IMR-90 (cell line): ENCODE measurements around the gene KCTD13. TPM values are rescaled to one million over a fixed set of nuclear protein-coding genes. Genes with fewer than 3 reads are reported as not detected.

Experiments used
- ATAC-seq: fragments of 200-7000 bp; cut with Tn5 transposase; 2 replicates; pipeline ENCODE4 v1.9.1; 2020; ENCODE audit warnings: low read depth, mild to moderate bottlenecking, moderate library complexity
- BruUV-seq: library from RNA; stranded (reverse); fragments of 400-500 nt; replicated peaks from 2 replicates; lab custom pipeline; 2021; lab: Mats Ljungman, UMichigan
- CTCF ChIA-PET: fragments of 300-600 bp; formaldehyde crosslinking; extraction: SDS; loops from one replicate; lab custom pipeline; 2021; ENCODE audit warnings: antibody characterized with exemption; lab: Yijun Ruan, JAX
- POLR2A ChIA-PET: fragments of 300-600 bp; sonication (Branson Sonifier 250); formaldehyde crosslinking; loops from one replicate; lab custom pipeline; 2022; ENCODE audit warnings: antibody characterized with exemption; ENCODE audit not compliant: unreplicated experiment; lab: Charles Lee
- DNase-seq: peaks from one replicate; pipeline ENCODE4 v3.0.0; 2013
- H2AFZ ChIP-seq: replicated peaks from 2 replicates; pipeline ENCODE3; 2013; ENCODE audit warnings: low read length, mild to moderate bottlenecking; ENCODE audit not compliant: poor library complexity
- H2AK5ac ChIP-seq: 2 replicates; pipeline ENCODE4 v1.6.1; 2013; ENCODE audit warnings: low read depth, low read length, inconsistent platforms
- H2AK9ac ChIP-seq: replicated peaks from 2 replicates; pipeline ENCODE3; 2013; ENCODE audit warnings: mild to moderate bottlenecking, low read depth, low read length, moderate library complexity; ENCODE audit not compliant: poor library complexity
- H2BK120ac ChIP-seq: 2 replicates; pipeline ENCODE4 v1.6.1; 2013; ENCODE audit warnings: low read depth, low read length, inconsistent platforms
- H2BK15ac ChIP-seq: 3 replicates; pipeline ENCODE4 v1.6.1; 2013; ENCODE audit warnings: low read depth, low read length, inconsistent platforms
- H2BK20ac ChIP-seq: 2 replicates; pipeline ENCODE4 v1.6.1; 2013; ENCODE audit warnings: low read depth, mild to moderate bottlenecking, inconsistent platforms, low read length, moderate library complexity
- H2BK5ac ChIP-seq: 2 replicates; pipeline ENCODE4 v1.6.1; 2013; ENCODE audit warnings: mild to moderate bottlenecking, low read depth, low read length, inconsistent platforms; ENCODE audit not compliant: poor library complexity, severe bottlenecking
- H3K14ac ChIP-seq: replicated peaks from 2 replicates; pipeline ENCODE4 v1.6.1; 2013; ENCODE audit warnings: low read depth, low read length, inconsistent platforms
- H3K18ac ChIP-seq: 2 replicates; pipeline ENCODE4 v1.6.1; 2013; ENCODE audit warnings: low read depth, low read length, control low read depth
- H3K23ac ChIP-seq: 2 replicates; pipeline ENCODE4 v1.6.1; 2013; ENCODE audit warnings: low read depth, low read length, inconsistent platforms
- H3K27ac ChIP-seq: 2 replicates; pipeline ENCODE4 v1.5.1; 2013; ENCODE audit warnings: mild to moderate bottlenecking, control low read depth, low read length; ENCODE audit not compliant: insufficient read depth
- H3K27me3 ChIP-seq: 2 replicates; pipeline ENCODE4 v1.6.1; 2013; ENCODE audit warnings: low read length; ENCODE audit not compliant: control insufficient read depth, insufficient read depth
- H3K36me3 ChIP-seq: 2 replicates; pipeline ENCODE4 v1.6.1; 2013; ENCODE audit warnings: low read length, mixed read lengths; ENCODE audit not compliant: control insufficient read depth, insufficient read depth
- H3K4ac ChIP-seq: 2 replicates; pipeline ENCODE4 v1.6.1; 2013; ENCODE audit warnings: low read depth, low read length, inconsistent platforms
- H3K4me1 ChIP-seq: 2 replicates; pipeline ENCODE4 v1.6.1; 2013; ENCODE audit warnings: low read length, mixed read lengths; ENCODE audit not compliant: control insufficient read depth, insufficient read depth
- H3K4me2 ChIP-seq: 2 replicates; pipeline ENCODE4 v1.6.1; 2013; ENCODE audit warnings: low read depth, mild to moderate bottlenecking, control low read depth, low read length, moderate library complexity
- H3K4me3 ChIP-seq: 2 replicates; pipeline ENCODE4 v1.5.1; 2013; ENCODE audit warnings: low read depth, mild to moderate bottlenecking, control low read depth, low read length, moderate library complexity; ENCODE audit not compliant: insufficient read depth
- H3K56ac ChIP-seq: 2 replicates; pipeline ENCODE4 v1.6.1; 2013; ENCODE audit warnings: low read length, inconsistent platforms; ENCODE audit not compliant: insufficient read depth; ENCODE audit errors: extremely low read depth
- H3K79me1 ChIP-seq, 2 experiments: 2 replicates each; pipeline ENCODE4 v1.6.1; 2013; ENCODE audit warnings: low read length in 2 of 2, inconsistent platforms in 1 of 2, low read depth in 1 of 2
- H3K9ac ChIP-seq: 2 replicates; pipeline ENCODE4 v1.6.1; 2013; ENCODE audit warnings: low read depth, low read length, control low read depth
- H3K9me1 ChIP-seq: 2 replicates; pipeline ENCODE4 v1.6.1; 2013; ENCODE audit warnings: low read length, inconsistent platforms; ENCODE audit not compliant: insufficient read depth
- H3K9me3 ChIP-seq: 2 replicates; pipeline ENCODE4 v1.6.1; 2013; ENCODE audit warnings: low read length; ENCODE audit not compliant: control insufficient read depth, insufficient read depth
- H4K20me1 ChIP-seq: 2 replicates; pipeline ENCODE4 v1.6.1; 2013; ENCODE audit warnings: low read length, inconsistent platforms; ENCODE audit not compliant: insufficient read depth
- H4K5ac ChIP-seq: 2 replicates; pipeline ENCODE4 v1.6.1; 2013; ENCODE audit warnings: mild to moderate bottlenecking, low read depth, low read length, control low read depth
- H4K8ac ChIP-seq, 2 experiments: 2 replicates each; pipeline ENCODE4 v1.6.1; 2013; ENCODE audit warnings: low read depth in 2 of 2, low read length in 2 of 2, control low read depth in 1 of 2, inconsistent platforms in 1 of 2
- H4K91ac ChIP-seq: 2 replicates; pipeline ENCODE4 v1.6.1; 2013; ENCODE audit warnings: low read depth, low read length, inconsistent platforms; ENCODE audit not compliant: insufficient read depth
- BHLHE40 ChIP-seq: fragments of 150-350 bp; IDR thresholded peaks from 2 replicates; pipeline ENCODE4 v1.6.1; 2016; ENCODE audit warnings: mild to moderate bottlenecking, low read depth, low read length
- CEBPB ChIP-seq: IDR thresholded peaks from 2 replicates; pipeline ENCODE4 v1.6.1; 2012; ENCODE audit warnings: low read depth, low read length, improper control_type of control experiment
- CHD1 ChIP-seq: IDR thresholded peaks from 2 replicates; pipeline ENCODE4 v1.6.1; 2012; ENCODE audit warnings: low read depth, low read length, improper control_type of control experiment
- FOS ChIP-seq: fragments of 150-350 bp; IDR thresholded peaks from 2 replicates; pipeline ENCODE4 v1.6.1; 2016; ENCODE audit warnings: low read depth, low read length
- MAFK ChIP-seq: IDR thresholded peaks from 2 replicates; pipeline ENCODE4 v1.6.1; 2012; ENCODE audit warnings: low read depth, low read length, improper control_type of control experiment
- MAZ ChIP-seq: IDR thresholded peaks from 2 replicates; pipeline ENCODE4 v1.6.1; 2012; ENCODE audit warnings: low read depth, mild to moderate bottlenecking, low read length, improper control_type of control experiment, moderate library complexity, borderline replicate concordance
- MXI1 ChIP-seq: IDR thresholded peaks from 2 replicates; pipeline ENCODE4 v1.6.1; 2012; ENCODE audit warnings: low read depth, mild to moderate bottlenecking, low read length, moderate library complexity, borderline replicate concordance
- NFE2L2 ChIP-seq: fragments of 150-350 bp; IDR thresholded peaks from 2 replicates; pipeline ENCODE4 v1.6.1; 2016; ENCODE audit warnings: low read depth, mild to moderate bottlenecking, low read length
- POLR2A ChIP-seq: IDR thresholded peaks from 2 replicates; pipeline ENCODE4 v1.6.1; 2012; ENCODE audit warnings: mild to moderate bottlenecking, low read depth, low read length
- RAD21 ChIP-seq: IDR thresholded peaks from 2 replicates; pipeline ENCODE4 v1.6.1; 2012; ENCODE audit warnings: low read length, improper control_type of control experiment
- RCOR1 ChIP-seq: IDR thresholded peaks from 2 replicates; pipeline ENCODE4 v1.6.1; 2012; ENCODE audit warnings: mild to moderate bottlenecking, low read length, improper control_type of control experiment; ENCODE audit not compliant: insufficient replicate concordance
- RFX5 ChIP-seq: IDR thresholded peaks from 2 replicates; pipeline ENCODE4 v1.8.0; 2012; ENCODE audit warnings: low read depth, mild to moderate bottlenecking, low read length, moderate library complexity
- SMC3 ChIP-seq: fragments of 150-350 bp; IDR thresholded peaks from 2 replicates; pipeline ENCODE4 v1.6.1; 2016; ENCODE audit warnings: low read depth, mild to moderate bottlenecking, antibody characterized with exemption, low read length, moderate library complexity
- WGBS, 2 experiments: methylation state at CpG; one replicate each; pipeline versions ENCODE4 v1.1.5 to v1.1.7; 2013; ENCODE audit warnings: missing lambda C conversion rate in 2 of 2; ENCODE audit not compliant: insufficient read length in 1 of 2; ENCODE audit errors: extremely low coverage in 2 of 2; 5-methylcytosine and 5-hydroxymethylcytosine counted together
- dilution Hi-C: fragments of 300-500 bp; cut with HindIII; formaldehyde crosslinking; loops from one replicate; pipeline ENCODE4 v1.14.3; 2018; ENCODE audit warnings: low sequenced_read_pairs; ENCODE audit not compliant: unreplicated experiment
- in situ Hi-C: fragments of 300-500 bp; cut with MboI; formaldehyde crosslinking; loops from 3 replicates; pipeline ENCODE4 v1.14.3; 2019; ENCODE audit warnings: low sequenced_read_pairs, inconsistent platforms, mixed read lengths
- intact Hi-C: fragments of 100-400 bp; cut with micrococcal nuclease; formaldehyde crosslinking; loops from 2 replicates; pipeline ENCODE4 v1.10.0; 2022
- polyA plus RNA-seq, 3 experiments: library from polyadenylated mRNA; depleted of rRNA; stranded (reverse); fragments of >200 nt; gene quantifications; 2 replicates each; pipeline ENCODE4 v1.2.3, GENCODE V29; 2012; ENCODE audit warnings: low replicate concordance in 1 of 3
- total RNA-seq: library from RNA; depleted of rRNA; stranded (reverse); fragments of >200 nt; gene quantifications from 2 replicates; pipeline ENCODE4 v1.2.3, GENCODE V29; 2012
- TF ChIP-seq, protein P1 (sequence below): conservative IDR thresholded peaks from 2 replicates; pipeline ENCODE4 v1.5.1; 2012; ENCODE audit warnings: mild to moderate bottlenecking, low read depth, low read length, improper control_type of control experiment
- TF ChIP-seq, protein P2 (sequence below): fragments of 150-350 bp; IDR thresholded peaks from 2 replicates; pipeline ENCODE4 v1.6.1; 2017; ENCODE audit warnings: mild to moderate bottlenecking, antibody characterized with exemption, low read length, low read depth
- TF ChIP-seq, protein P3 (sequence below): fragments of 150-350 bp; IDR thresholded peaks from 2 replicates; pipeline ENCODE4 v1.6.1; 2016; ENCODE audit warnings: low read depth, mild to moderate bottlenecking, low read length, moderate library complexity, borderline replicate concordance

The KCTD13 gene
- total and polyA plus RNA-seq, 2 of the 4 experiments (the other 2 are of a cell fraction), result 4.1 to 20.7 TPM

DNA sequence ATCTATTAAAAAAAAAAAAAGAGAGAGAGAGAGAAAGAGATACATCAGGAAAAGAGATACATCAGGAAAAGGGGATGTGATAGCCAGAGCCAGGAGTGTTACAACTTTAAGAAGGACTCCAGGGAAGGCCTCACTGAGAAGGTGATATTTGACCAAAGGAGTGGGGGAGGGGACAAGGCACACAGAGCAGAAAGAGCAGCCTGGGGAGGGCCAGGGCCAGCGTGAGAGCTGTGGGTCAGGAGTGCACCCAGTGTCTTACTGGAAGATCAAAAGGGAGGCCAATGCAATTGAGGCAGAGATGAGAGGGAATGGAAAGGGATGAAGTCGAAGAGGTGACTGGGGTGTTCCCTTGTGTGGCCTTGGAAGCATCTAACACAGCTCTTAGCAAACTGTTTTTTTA is 18.1 kb downstream of the KCTD13 start:
- DNase-seq (no peak), ATAC-seq (no peak)
- TF ChIP-seq MAFK, result no peak
- no peak for TF ChIP-seq NFE2L2
- TF ChIP-seq CEBPB, result no peak
- no peak for TF ChIP-seq RCOR1
- no peak for TF ChIP-seq RAD21
- TF ChIP-seq RFX5, result no peak
- TF ChIP-seq MAZ, result no peak
- no peak for TF ChIP-seq FOS
- no peak for TF ChIP-seq MXI1
- no peak for TF ChIP-seq CHD1
- TF ChIP-seq POLR2A, result no peak
- TF ChIP-seq, protein P1, sequence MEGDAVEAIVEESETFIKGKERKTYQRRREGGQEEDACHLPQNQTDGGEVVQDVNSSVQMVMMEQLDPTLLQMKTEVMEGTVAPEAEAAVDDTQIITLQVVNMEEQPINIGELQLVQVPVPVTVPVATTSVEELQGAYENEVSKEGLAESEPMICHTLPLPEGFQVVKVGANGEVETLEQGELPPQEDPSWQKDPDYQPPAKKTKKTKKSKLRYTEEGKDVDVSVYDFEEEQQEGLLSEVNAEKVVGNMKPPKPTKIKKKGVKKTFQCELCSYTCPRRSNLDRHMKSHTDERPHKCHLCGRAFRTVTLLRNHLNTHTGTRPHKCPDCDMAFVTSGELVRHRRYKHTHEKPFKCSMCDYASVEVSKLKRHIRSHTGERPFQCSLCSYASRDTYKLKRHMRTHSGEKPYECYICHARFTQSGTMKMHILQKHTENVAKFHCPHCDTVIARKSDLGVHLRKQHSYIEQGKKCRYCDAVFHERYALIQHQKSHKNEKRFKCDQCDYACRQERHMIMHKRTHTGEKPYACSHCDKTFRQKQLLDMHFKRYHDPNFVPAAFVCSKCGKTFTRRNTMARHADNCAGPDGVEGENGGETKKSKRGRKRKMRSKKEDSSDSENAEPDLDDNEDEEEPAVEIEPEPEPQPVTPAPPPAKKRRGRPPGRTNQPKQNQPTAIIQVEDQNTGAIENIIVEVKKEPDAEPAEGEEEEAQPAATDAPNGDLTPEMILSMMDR, result no peak
- TF ChIP-seq BHLHE40, result no peak
- TF ChIP-seq, protein P2, sequence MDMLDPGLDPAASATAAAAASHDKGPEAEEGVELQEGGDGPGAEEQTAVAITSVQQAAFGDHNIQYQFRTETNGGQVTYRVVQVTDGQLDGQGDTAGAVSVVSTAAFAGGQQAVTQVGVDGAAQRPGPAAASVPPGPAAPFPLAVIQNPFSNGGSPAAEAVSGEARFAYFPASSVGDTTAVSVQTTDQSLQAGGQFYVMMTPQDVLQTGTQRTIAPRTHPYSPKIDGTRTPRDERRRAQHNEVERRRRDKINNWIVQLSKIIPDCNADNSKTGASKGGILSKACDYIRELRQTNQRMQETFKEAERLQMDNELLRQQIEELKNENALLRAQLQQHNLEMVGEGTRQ, result no peak
- TF ChIP-seq, protein P3, sequence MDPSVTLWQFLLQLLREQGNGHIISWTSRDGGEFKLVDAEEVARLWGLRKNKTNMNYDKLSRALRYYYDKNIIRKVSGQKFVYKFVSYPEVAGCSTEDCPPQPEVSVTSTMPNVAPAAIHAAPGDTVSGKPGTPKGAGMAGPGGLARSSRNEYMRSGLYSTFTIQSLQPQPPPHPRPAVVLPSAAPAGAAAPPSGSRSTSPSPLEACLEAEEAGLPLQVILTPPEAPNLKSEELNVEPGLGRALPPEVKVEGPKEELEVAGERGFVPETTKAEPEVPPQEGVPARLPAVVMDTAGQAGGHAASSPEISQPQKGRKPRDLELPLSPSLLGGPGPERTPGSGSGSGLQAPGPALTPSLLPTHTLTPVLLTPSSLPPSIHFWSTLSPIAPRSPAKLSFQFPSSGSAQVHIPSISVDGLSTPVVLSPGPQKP, result no peak
- TF ChIP-seq SMC3, result no peak
- Histone ChIP-seq H2AFZ (no peak overlapping the region), H4K5ac (no peak overlapping the region), H3K27ac (no peak overlapping the region), H4K8ac (no peak overlapping the region), H2BK120ac (no peak overlapping the region), H3K27me3 (no peaks in the 10 kb centered on the region), H3K9me3 (no peaks in the 10 kb centered on the region), H3K56ac (no peak overlapping the region), H2BK20ac (no peak overlapping the region), H2AK5ac (no peak overlapping the region), H3K14ac (no peak overlapping the region), H2BK15ac (no peak overlapping the region), H3K79me1 (peaks cover 9 to 23% of the 10 kb centered on the region in 2 experiments; a peak in 3 of 4 replicates), H3K9me1 (peaks cover 21% of the 10 kb centered on the region), H3K4me3 (no peak overlapping the region), H3K18ac (no peak overlapping the region), H3K4ac (no peak overlapping the region), H2AK9ac (no peak overlapping the region), H3K9ac (no peak overlapping the region), H3K4me2 (no peak overlapping the region), H3K23ac (no peak overlapping the region), H3K4me1 (no peaks in the 10 kb centered on the region; the same call in 1 of the 2 replicates), H4K91ac (no peak overlapping the region), H3K36me3 (peaks cover 17% of the 10 kb centered on the region), H4K20me1 (peaks cover 7% of the 10 kb centered on the region), H2BK5ac (no peak overlapping the region)
- ChIA-PET POLR2A (interaction anchor here (0.5 kb wide), 1 partner anchor 134 kb away, joined by 8 read pairs; no protein-coding TSS in a partner anchor), CTCF (interaction anchor here (0.6 kb wide), 1 partner anchor 32 kb away, joined by 3 read pairs; no protein-coding TSS in a partner anchor)
- dilution Hi-C loops, result no loop called here
- intact Hi-C loops, result no loop called here
- no CpG with 5 or more reads among the region's 2 CpGs for WGBS, 2 experiments
- in situ Hi-C loops, result no loop called here
- BruUV-seq, result no TSS peak
